Body of pancreas (tissue), 4 donors: ENCODE data around the gene TBC1D13.

Source experiments
- CTCF ChIP-seq, 7 experiments: fragments of 450-650 bp in 4 of 7; fragments of 200-600 bp in 3 of 7; sonication (generic) in 3 of 7; IDR thresholded peaks; one replicate each; pipeline ENCODE4 v1.5.1; 2016 to 2019; ENCODE audit warnings: antibody characterized with exemption in 7 of 7
- POLR2A ChIP-seq, 3 donors: fragments of 450-650 bp; IDR thresholded peaks; one replicate each; pipeline ENCODE4 v1.6.1; 2016; ENCODE audit warnings: antibody characterized with exemption in 3 of 3, mild to moderate bottlenecking in 2 of 3

- TF ChIP-seq CTCF (IDR thresholded peaks at IDR 0.05), result no peak
- TF ChIP-seq POLR2A (IDR thresholded peaks at IDR 0.05), result no peak
Observed at GRCh38 chr9:128771094-128771721, 15.8 kb upstream of the TBC1D13 start.
